HG03103 (cell line): Measurements from ENCODE around the gene CHRDL2.
"Not testable (repeated sequence)": the region's sequence is repeated elsewhere in the genome, so short reads cannot be mapped to it uniquely, and the experiment has no call there.

Experiments used
- ATAC-seq: cut with Tn5 transposase; IDR thresholded peaks from one replicate; pipeline ENCODE4 v1.9.1; 2021; ENCODE audit warnings: low read depth; ENCODE audit not compliant: unreplicated experiment

CHRDL2 gene

GRCh38 chr11:74673693-74674360 lies 57.4 kb downstream of the CHRDL2 start:
- ATAC-seq: no peak

DNA sequence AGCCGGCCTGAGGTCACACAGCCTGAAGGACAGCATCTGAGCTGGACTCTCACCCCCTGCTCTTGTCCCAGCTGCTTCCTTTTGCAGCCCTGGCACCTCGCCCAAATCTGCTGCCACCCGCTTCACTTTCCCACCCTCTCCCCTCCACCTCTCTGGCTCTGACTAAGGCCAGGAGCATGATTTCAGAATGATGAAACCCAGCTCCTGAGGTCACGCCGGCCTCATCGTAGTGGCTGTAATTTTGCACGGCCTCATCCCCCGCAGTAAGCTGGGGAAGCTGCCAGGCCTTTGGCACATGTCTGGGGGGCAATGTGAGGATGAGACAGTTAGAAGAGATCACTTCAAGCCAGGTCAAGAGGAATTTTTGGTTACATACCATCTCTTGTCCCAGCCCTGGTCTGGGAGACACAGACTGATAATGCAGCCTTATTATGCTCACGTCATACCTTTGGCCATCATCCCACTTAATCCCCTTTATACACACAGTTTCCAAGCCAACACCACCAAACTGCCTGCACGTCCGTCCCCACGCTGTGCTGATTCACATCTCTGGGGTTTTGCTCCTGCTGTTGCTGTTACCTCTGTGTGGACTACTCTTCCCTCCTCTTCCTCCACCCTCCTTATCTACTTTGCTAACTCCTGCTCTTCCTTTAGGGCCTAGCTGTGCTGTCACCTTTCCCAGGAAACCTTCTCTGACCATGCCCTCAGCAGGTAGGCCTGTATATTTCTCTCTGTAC lies 58.1 kb downstream of the CHRDL2 start:
- ATAC-seq: no peak

DNA sequence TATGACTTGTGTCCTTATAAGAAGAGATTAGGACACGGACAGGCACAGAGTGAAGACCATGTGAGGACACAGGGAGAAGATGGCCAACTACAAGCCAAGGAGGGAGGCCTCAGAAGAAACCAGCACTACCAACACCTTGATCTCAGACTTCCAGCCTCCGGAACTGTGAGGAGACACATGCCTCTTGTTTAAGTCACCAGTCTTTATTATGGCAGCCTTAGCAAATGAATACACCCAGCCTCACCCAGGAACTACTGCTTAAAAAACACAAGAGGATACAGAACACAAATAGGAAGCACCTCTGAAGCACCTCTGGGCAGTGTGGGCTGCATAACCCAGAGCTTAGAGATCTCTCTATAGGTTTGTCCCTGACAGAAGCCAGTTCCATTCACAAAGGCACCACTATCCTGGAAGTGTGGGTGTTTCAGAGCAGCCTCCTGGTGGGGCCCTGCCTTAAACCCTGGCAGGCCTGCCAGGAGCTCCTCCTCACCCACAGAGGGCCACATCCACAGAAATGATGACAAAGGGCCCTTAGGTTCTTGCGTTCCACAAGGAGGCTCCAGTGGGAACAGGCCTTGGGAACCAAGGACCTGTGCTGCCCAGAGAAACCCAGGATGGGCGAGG lies 58.8 kb downstream of the CHRDL2 start:
- no peak for ATAC-seq

DNA sequence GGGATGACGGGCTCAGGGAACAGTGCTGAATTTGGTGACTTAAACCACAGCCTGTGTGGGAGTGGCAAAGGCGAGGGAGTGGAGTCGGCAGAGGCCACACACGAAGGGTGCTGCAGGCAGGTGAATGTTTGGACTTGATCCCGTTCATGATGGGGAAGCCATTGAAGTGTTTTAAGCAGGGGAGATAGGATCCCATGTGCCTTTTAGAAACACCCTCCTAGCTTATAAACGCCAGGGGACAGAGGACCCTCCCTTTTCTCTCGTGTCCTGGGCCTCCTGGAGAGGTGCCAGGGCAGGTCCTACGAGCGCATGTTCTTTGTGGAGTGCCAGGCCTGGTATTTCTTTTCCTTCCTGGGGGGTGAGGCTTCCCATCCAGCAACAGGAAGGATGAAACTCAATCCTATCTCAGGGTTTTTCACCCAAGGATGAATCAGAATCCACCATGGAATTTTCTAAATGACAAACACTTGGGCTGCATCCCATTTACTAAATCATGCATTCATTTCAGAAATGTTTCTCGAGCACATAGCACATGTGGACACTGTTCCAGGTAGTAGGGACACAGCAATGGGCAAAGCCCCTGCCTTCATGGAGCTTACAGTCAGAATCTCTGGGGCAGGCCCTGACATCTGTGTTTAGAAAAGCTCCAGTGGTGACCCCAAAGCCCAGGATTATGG lies 59.6 kb downstream of the CHRDL2 start:
- no peak for ATAC-seq

DNA sequence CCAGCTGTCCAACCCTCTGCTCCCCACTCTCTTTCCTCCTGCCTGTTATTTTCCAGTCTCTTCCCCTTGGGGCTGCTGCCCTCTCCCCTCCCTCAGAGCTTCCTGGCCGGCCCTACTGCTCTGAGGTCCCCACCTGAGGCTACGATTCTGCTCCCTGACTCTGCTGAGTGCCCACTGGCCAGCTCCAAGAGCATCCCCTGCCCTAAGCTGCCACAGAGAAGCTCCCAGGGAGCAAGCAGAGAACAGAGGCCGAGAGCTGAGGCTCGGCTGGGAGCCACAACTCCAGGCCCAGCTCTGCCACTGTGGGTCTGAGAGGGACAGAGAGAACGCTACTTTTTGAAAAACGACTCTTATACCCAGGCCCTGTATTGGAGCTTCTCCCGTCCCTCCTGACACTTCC lies 61.1 kb downstream of the CHRDL2 start:
- ATAC-seq: no peak

DNA sequence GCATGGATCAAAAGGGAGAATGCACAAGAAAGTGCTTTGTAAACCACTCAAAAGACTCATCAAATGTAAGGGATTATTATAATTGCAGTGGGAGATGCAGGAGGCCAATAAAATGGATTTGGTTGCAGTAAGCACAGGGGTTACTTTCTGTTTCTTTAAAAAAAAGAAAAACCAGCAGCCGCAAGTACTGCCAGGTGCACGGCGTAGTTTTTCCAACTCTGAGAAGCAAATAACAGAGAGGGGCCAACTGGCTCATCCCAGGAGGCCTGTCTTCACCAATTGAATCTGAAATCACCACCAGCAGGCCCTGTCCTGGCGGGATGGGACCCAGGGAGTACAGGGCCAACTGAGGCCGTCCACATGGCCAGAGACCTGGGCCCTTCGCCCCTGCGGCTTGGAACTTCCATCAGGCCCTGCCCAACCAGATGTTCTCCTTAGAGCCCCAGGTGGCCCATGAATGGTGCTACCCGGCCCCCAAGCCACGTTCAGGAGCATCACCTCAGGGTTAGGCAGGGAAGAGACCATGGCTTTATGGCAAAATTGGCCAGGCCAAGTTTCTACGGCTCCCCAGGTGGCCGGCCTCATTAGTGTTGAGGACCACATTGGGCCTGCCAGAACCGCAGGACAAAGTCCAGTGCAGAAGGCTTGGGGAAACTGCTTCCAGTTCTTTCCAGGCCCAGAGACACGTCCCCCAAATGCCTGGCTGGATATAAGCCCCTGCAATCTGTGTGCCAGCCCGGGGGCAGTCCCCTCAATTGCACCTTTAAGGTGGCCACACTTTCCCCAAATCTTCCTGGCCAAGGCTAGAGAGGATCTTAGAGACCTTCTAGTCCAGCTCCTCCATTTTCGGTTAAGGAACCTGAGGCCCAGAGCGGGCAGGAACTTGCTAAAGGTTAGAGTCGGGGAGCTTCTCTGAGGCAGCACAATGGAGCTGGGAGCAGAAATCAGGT lies 61.7 kb downstream of the CHRDL2 start:
- no peak for ATAC-seq

GRCh38 chr11:74663315-74663714 lies 67.9 kb downstream of the CHRDL2 start:
- no peak for ATAC-seq

DNA sequence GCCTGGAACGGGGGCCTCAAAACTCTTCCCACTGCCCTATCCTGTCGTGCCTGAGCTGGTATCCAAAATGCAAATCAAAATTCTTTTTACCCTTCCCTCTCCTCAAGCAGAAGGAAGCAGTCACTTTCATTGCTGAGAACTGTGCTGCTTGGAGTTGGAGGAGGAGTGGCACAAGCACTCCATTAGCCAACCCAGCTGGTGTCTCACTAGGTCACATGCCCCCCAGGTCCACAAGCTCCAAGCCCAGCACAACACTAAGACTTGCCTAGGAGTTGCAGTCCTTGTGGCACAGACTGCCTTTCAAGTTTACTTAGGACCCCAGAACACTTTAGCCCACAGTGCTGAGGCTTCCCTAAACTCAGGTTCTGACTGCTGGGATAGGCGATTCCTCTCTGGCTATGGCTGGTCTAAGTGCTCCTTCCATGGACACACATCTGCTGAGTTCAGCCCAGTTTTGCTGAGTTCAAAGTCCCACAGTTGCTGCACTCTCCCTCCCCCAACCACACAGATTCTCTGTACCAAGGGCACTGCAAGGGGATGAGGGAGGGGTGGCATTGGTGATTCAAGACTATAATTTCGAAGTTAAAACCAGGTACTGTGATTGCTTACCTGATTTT lies 68.6 kb downstream of the CHRDL2 start:
- no peak for ATAC-seq

DNA sequence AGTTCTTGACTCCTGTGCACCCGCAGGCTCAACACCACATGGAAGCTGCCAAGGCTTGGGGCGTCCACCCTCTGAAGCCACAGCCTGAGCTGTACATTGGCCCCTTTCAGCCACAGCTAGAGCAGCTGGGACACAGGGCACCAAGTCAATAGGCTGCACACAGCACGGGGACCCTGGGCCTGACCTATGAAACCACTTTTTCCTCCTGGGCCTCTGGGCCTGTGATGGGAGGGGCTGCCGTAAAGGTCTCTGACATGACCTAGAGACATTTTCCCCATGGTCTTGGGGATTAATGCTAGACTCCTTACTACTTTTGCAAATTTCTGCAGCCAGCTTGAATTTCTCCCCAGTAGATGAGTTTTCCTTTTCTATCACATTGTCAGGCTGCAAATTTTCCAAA lies 72.1 kb downstream of the CHRDL2 start:
- not testable (repeated sequence) for ATAC-seq

GRCh38 chr11:74654976-74655375 lies 76.2 kb downstream of the CHRDL2 start:
- ATAC-seq: no peak

DNA sequence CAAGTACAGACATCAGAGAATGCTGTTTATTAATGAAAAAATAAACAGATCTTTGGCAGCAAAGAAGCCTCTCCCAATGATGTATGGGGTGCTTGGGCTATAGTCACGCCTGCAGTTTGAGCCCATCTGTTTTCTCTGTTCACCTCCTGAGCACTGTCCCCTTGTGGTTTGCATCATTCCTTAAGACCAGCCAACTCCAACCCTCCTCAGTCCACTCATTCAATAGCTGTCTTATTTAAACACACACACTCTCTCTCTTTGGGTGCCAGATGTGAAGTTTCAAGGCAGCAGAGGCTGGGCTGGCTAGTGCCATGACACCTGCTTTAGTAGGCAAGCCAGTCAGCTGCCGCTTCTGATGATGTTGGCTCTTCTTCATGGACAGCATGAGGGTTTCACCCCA lies 80.7 kb downstream of the CHRDL2 start:
- no peak for ATAC-seq

- ATAC-seq: no peak
Observed at GRCh38 chr11:74648894-74649293, 82.3 kb downstream of the CHRDL2 start.

GRCh38 chr11:74647831-74648230 lies 83.4 kb downstream of the CHRDL2 start:
- no peak for ATAC-seq

DNA sequence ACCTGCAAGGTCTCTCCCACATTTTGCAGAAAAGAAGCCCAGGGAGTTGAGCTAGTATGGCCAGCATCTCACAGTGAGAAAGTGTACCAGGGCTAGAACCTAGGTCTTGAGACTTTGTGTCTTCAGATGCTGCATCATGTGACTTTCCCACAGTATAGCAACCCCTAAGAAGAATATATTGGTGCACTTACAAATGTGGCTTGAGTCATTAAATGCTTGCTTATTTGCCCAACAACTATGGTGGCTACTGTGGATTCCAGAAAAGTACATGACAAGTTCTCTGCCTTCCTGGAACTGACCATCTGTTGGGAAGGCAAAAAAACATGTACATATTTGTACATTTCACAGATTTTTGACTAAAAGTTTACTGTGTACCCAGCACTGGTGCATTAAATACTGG lies 83.8 kb downstream of the CHRDL2 start:
- ATAC-seq: no peak

GRCh38 chr11:74646954-74647353 lies 84.3 kb downstream of the CHRDL2 start:
- ATAC-seq: no peak
